HCT116 (cell line): ENCODE results near the gene HIRIP3. TPM values are rescaled to one million over a fixed set of nuclear protein-coding genes. Genes with fewer than 3 reads are reported as not detected.

Experiments used
- ATAC-seq: fragments of 200-7000 bp; cut with Tn5 transposase; 2 replicates; pipeline ENCODE4 v1.9.1; 2020; ENCODE audit warnings: mild to moderate bottlenecking, moderate library complexity
- BruUV-seq: library from RNA; stranded (reverse); fragments of 400-500 nt; replicated peaks from 2 replicates; lab custom pipeline; 2021; lab: Mats Ljungman, UMichigan
- CTCF ChIA-PET: fragments of 300-600 bp; sonication (Branson Sonifier 250); formaldehyde crosslinking; loops from one replicate; lab custom pipeline; 2021; ENCODE audit warnings: antibody characterized with exemption; lab: Charles Lee
- POLR2A ChIA-PET: fragments of 300-600, 350-600 bp; sonication (Branson Sonifier 250); formaldehyde crosslinking; loops from one replicate; lab custom pipeline; 2021; ENCODE audit warnings: antibody characterized with exemption; lab: Charles Lee
- RAD21 ChIA-PET, 2 experiments: fragments of 300-600 bp; sonication (Branson Sonifier 250); formaldehyde crosslinking; loops; one replicate each; lab custom pipeline; 2023; ENCODE audit warnings: low total read pairs in 2 of 2; ENCODE audit not compliant: uncharacterized antibody in 2 of 2, unreplicated experiment in 2 of 2, low non-redundant PET in 1 of 2; lab: Charles Lee
- DNase-seq: peaks from one replicate; pipeline ENCODE4 v3.0.0-alpha.2; 2010; ENCODE audit warnings: low read depth, low spot score
- H2AFZ ChIP-seq: fragments of 200-600 bp; shearing (Covaris generic), sonication (generic); 2 replicates; pipeline ENCODE4 v1.6.1; 2017; ENCODE audit warnings: low read depth, mixed run types, mixed read lengths, antibody characterized with exemption, low read length; ENCODE audit not compliant: poor library complexity, severe bottlenecking
- H3K27ac ChIP-seq: 2 replicates; pipeline ENCODE4 v1.5.1; 2012; ENCODE audit warnings: low read depth, low read length
- H3K27me3 ChIP-seq: fragments of 200-600 bp; sonication (generic); 2 replicates; pipeline ENCODE4 v1.6.1; 2016; ENCODE audit warnings: mixed run types, low read length, mixed read lengths; ENCODE audit not compliant: insufficient read depth
- H3K36me3 ChIP-seq, 2 experiments: fragments of 200-500 bp in 1 of 2; fragments of 200-600 bp in 1 of 2; sonication (Bioruptor generic) in 1 of 2; sonication (generic) in 1 of 2; 2 replicates each; pipeline versions ENCODE4 v1.5.1 to v1.6.1; 2014 to 2016; ENCODE audit warnings: low read length in 2 of 2, inconsistent platforms in 1 of 2, mixed read lengths in 1 of 2, mixed run types in 1 of 2; ENCODE audit not compliant: insufficient read depth in 2 of 2, control insufficient read depth in 1 of 2
- H3K4me1 ChIP-seq, 2 experiments: fragments of 200-600 bp in 1 of 2; sonication (generic) in 1 of 2; 2 replicates each; pipeline versions ENCODE4 v1.5.1 to v1.6.1; 2012 to 2017; ENCODE audit warnings: low read length in 2 of 2, inconsistent platforms in 1 of 2, mild to moderate bottlenecking in 1 of 2, mixed read lengths in 1 of 2, mixed run types in 1 of 2, moderate library complexity in 1 of 2; ENCODE audit not compliant: insufficient read depth in 2 of 2, control insufficient read depth in 1 of 2
- H3K4me2 ChIP-seq: fragments of 200-600 bp; sonication (generic); 2 replicates; pipeline ENCODE4 v1.6.1; 2017; ENCODE audit warnings: mixed run types, low read length, mixed read lengths
- H3K4me3 ChIP-seq, 2 experiments: fragments of 200-600 bp in 1 of 2; sonication (generic) in 1 of 2; replicated peaks in 1 of 2; 2 replicates each; pipeline ENCODE4 v1.5.1; 2011 to 2016; ENCODE audit warnings: low read length in 2 of 2, control low read depth in 1 of 2, low read depth in 1 of 2, mild to moderate bottlenecking in 1 of 2, mixed read lengths in 1 of 2, mixed run types in 1 of 2
- H3K79me2 ChIP-seq: fragments of 200-600 bp; sonication (generic); 2 replicates; pipeline ENCODE4 v1.6.1; 2017; ENCODE audit warnings: mild to moderate bottlenecking, mixed run types, low read length, moderate library complexity, mixed read lengths; ENCODE audit not compliant: insufficient read depth
- H3K9ac ChIP-seq: fragments of 200-600 bp; sonication (generic); 2 replicates; pipeline ENCODE4 v1.6.1; 2016; ENCODE audit warnings: low read length, mixed read lengths
- H3K9me2 ChIP-seq: fragments of 200-600 bp; sonication (generic), shearing (Covaris generic); 2 replicates; pipeline ENCODE4 v1.6.1; 2017; ENCODE audit warnings: mixed run types, mild to moderate bottlenecking, moderate library complexity; ENCODE audit not compliant: insufficient read depth
- H3K9me3 ChIP-seq, 2 experiments: fragments of 200-500 bp in 1 of 2; fragments of 200-600 bp in 1 of 2; sonication (Bioruptor generic) in 1 of 2; sonication (generic) in 1 of 2; 2 replicates each; pipeline ENCODE4 v1.6.1; 2014 to 2017; ENCODE audit warnings: low read length in 2 of 2, mixed read lengths in 2 of 2, inconsistent platforms in 1 of 2, low read depth in 1 of 2, mild to moderate bottlenecking in 1 of 2, mixed run types in 1 of 2, moderate library complexity in 1 of 2; ENCODE audit not compliant: control insufficient read depth in 1 of 2, insufficient read depth in 1 of 2
- H4K20me1 ChIP-seq: fragments of 200-600 bp; sonication (generic), shearing (Covaris generic); 2 replicates; pipeline ENCODE4 v1.6.1; 2017; ENCODE audit warnings: mixed run types, mild to moderate bottlenecking, moderate library complexity; ENCODE audit not compliant: insufficient read depth
- JUND ChIP-seq: IDR thresholded peaks from 2 replicates; pipeline ENCODE4 v1.6.1; 2012
- SIN3A ChIP-seq: IDR thresholded peaks from 2 replicates; pipeline ENCODE4 v1.6.1; 2012; ENCODE audit warnings: low read depth
- YY1 ChIP-seq: IDR thresholded peaks from 2 replicates; pipeline ENCODE4 v1.6.1; 2011; ENCODE audit warnings: low read length, low read depth, moderate library complexity, mild to moderate bottlenecking; ENCODE audit not compliant: insufficient replicate concordance; ENCODE audit errors: extremely low read depth
- intact Hi-C: fragments of 100-400 bp; cut with micrococcal nuclease; formaldehyde crosslinking; loops from 2 replicates; pipeline ENCODE4 v1.10.0; 2022
- total RNA-seq: library from RNA; stranded (reverse); gene quantifications from one replicate; pipeline ENCODE4 v1.2.1, GENCODE V29; 2021; ENCODE audit not compliant: unreplicated experiment

HIRIP3 gene
- total RNA-seq, 1 experiment from 2014 or later = 21.8 TPM

- no peak overlapping the region for H3K9ac ChIP-seq
- H2AFZ ChIP-seq = no peak overlapping the region
- H3K9me3 ChIP-seq = no peaks in the 10 kb centered on the region
- no peak overlapping the region for H3K4me3 ChIP-seq
- BruUV-seq = no TSS peak
- H3K4me2 ChIP-seq = no peak overlapping the region
- H3K79me2 ChIP-seq = no peaks in the 10 kb centered on the region
- POLR2A ChIA-PET = no interaction called here
- no peaks in the 10 kb centered on the region for H3K27me3 ChIP-seq
- intact Hi-C loops = loop anchor here (10.0 kb wide), 1 partner anchor 913 kb away; no protein-coding TSS in a partner anchor
- CTCF ChIA-PET = no interaction called here
- DNase-seq (no peak), ATAC-seq (no peak)
- peaks cover 0 to 5% of the 10 kb centered on the region in 2 experiments; a peak in 2 of 4 replicates for H3K4me1 ChIP-seq
- TF ChIP-seq YY1 = no peak
- no peak for TF ChIP-seq JUND
- TF ChIP-seq, all 23 proteins: peak for 0
- Histone ChIP-seq H3K36me3 (no peaks in the 10 kb centered on the region), H3K9me2 (no peaks in the 10 kb centered on the region), H3K27ac (no peak overlapping the region), H4K20me1 (no peaks in the 10 kb centered on the region)
- RAD21 ChIA-PET = no interaction called here
Observed at GRCh38 chr16:30027588-30028437, 32.4 kb upstream of the HIRIP3 start.

GRCh38 chr16:30026449-30026848 is 31.0 kb upstream of the HIRIP3 start:
- ATAC-seq (no peak), DNase-seq (no peak)
- Histone ChIP-seq H3K4me3 (no peak overlapping the region), H3K79me2 (no peaks in the 10 kb centered on the region), H2AFZ (no peak overlapping the region), H3K4me2 (no peak overlapping the region), H3K9me2 (no peaks in the 10 kb centered on the region), H3K27ac (no peak overlapping the region), H3K4me1 (peaks cover 0 to 6% of the 10 kb centered on the region in 2 experiments; a peak in 1 of 4 replicates), H3K36me3 (no peaks in the 10 kb centered on the region), H3K9me3 (no peaks in the 10 kb centered on the region), H4K20me1 (no peaks in the 10 kb centered on the region), H3K9ac (no peak overlapping the region), H3K27me3 (no peaks in the 10 kb centered on the region)
- no peak for TF ChIP-seq SIN3A
- CTCF ChIA-PET = no interaction called here
- RAD21 ChIA-PET = no interaction called here
- BruUV-seq = no TSS peak
- intact Hi-C loops = loop anchor here (10.0 kb wide), 1 partner anchor 912 kb away; no protein-coding TSS in a partner anchor
- POLR2A ChIA-PET = no interaction called here
